ENCODE data around the gene TYMS.

- no peak for TF ChIP-seq CTCF (conservative IDR thresholded peaks at IDR 0.05; ENCODE audit: low read length)
- TF ChIP-seq EZH2phosphoT487 (IDR thresholded peaks at IDR 0.05; ENCODE audit: borderline replicate concordance) = no peak
These were observed 53.2 kb downstream of the TYMS start for GRCh38 chr18:710418-711300.

Data from Loucy (cell line).